Measurements from ENCODE around the gene GOLGB1. TPM values are rescaled to one million over a fixed set of nuclear protein-coding genes. Genes with fewer than 3 reads are reported as not detected.
A peak's percentile ranks its signal among the peaks of the same experiment; 100 is the strongest.
"Not testable (repeated sequence)": the region's sequence is repeated elsewhere in the genome, so short reads cannot be mapped to it uniquely, and the experiment has no call there.

Gene GOLGB1
- total RNA-seq: 10 to 100 TPM; 58.3 to 64.2 TPM
- long read RNA-seq, donor 1, full-length matches to known transcripts: 4 of 45 reads
- long read RNA-seq, donor 1, partial matches to known transcripts: 25 of 45 reads
- long read RNA-seq, donor 1, other reads (novel, unspliced or antisense): 16 of 45 reads
- long read RNA-seq, donor 2, full-length matches to known transcripts: 6 of 59 reads
- long read RNA-seq, donor 2, partial matches to known transcripts: 35 of 59 reads
- long read RNA-seq, donor 2, other reads (novel, unspliced or antisense): 18 of 59 reads

GRCh38 chr3:121749276-121750086 lies at the start of gene GOLGB1:
TSS of gene GOLGB1 (minus strand) at chr3:121749741. CDS start at chr3:121730971, 18,770 bp downstream.
- peak; percentile 98 for DNase-seq (ENCODE audit: low spot score)
- intact Hi-C loops (cut with DNase I): no loop called here

GRCh38 chr3:121796970-121797369 lies 47.4 kb upstream of the GOLGB1 start:
- no peak for DNase-seq (ENCODE audit: low spot score)
- intact Hi-C loops (cut with DNase I): no loop called here

- intact Hi-C loops (cut with DNase I): no loop called here
- no peak for DNase-seq (ENCODE audit: low spot score)
Measured at GRCh38 chr3:121794264-121794983, 44.9 kb upstream of the GOLGB1 start.

GRCh38 chr3:121793078-121793477 lies 43.5 kb upstream of the GOLGB1 start:
- DNase-seq (ENCODE audit: low spot score): no peak
- intact Hi-C loops (cut with DNase I): no loop called here

- intact Hi-C loops (cut with DNase I): no loop called here
- no peak for DNase-seq (ENCODE audit: low spot score)
Measured at GRCh38 chr3:121786485-121786884, 36.9 kb upstream of the GOLGB1 start.

GRCh38 chr3:121782784-121783183 lies 33.2 kb upstream of the GOLGB1 start:
- intact Hi-C loops (cut with DNase I); DNase-seq (ENCODE audit: low spot score): not testable (repeated sequence)

- intact Hi-C loops (cut with DNase I): no loop called here
- DNase-seq (ENCODE audit: low spot score): no peak
Measured at GRCh38 chr3:121781611-121782010, 32.1 kb upstream of the GOLGB1 start.

- DNase-seq (ENCODE audit: low spot score); intact Hi-C loops (cut with DNase I): not testable (repeated sequence)
Measured at GRCh38 chr3:121775095-121775494, 25.6 kb upstream of the GOLGB1 start.

GRCh38 chr3:121769246-121769645 lies 19.7 kb upstream of the GOLGB1 start:
- no peak for DNase-seq (ENCODE audit: low spot score)
- intact Hi-C loops (cut with DNase I): no loop called here

- intact Hi-C loops (cut with DNase I): no loop called here
- no peak for DNase-seq (ENCODE audit: low spot score)
Measured at GRCh38 chr3:121768452-121768851, 18.9 kb upstream of the GOLGB1 start.

GRCh38 chr3:121759541-121760202 lies 10.1 kb upstream of the GOLGB1 start:
- intact Hi-C loops (cut with DNase I): no loop called here
- no peak for DNase-seq (ENCODE audit: low spot score)

GRCh38 chr3:121758727-121759450 lies 9.3 kb upstream of the GOLGB1 start:
- intact Hi-C loops (cut with DNase I): no loop called here
- no peak for DNase-seq (ENCODE audit: low spot score)

- intact Hi-C loops (cut with DNase I): no loop called here
- DNase-seq (ENCODE audit: low spot score): no peak
Measured at GRCh38 chr3:121757812-121758545, 8.4 kb upstream of the GOLGB1 start.

GRCh38 chr3:121757087-121757811 lies 7.7 kb upstream of the GOLGB1 start:
- intact Hi-C loops (cut with DNase I): no loop called here

GRCh38 chr3:121752772-121753171 lies 3.2 kb upstream of the GOLGB1 start:
- intact Hi-C loops (cut with DNase I): no loop called here

More at GRCh38 chr3:121757087-121757811, 7.7 kb upstream of the GOLGB1 start:
- DNase-seq (ENCODE audit: low spot score): no peak

GRCh38 chr3:121752261-121752660 lies 2.7 kb upstream of the GOLGB1 start:
- no peak for DNase-seq (ENCODE audit: low spot score)
- intact Hi-C loops (cut with DNase I): no loop called here

More at GRCh38 chr3:121752772-121753171, 3.2 kb upstream of the GOLGB1 start:
- DNase-seq (ENCODE audit: low spot score): no peak

GRCh38 chr3:121750087-121750415 lies 510 bp upstream of the GOLGB1 start:
- no peak for DNase-seq (ENCODE audit: low spot score)
- intact Hi-C loops (cut with DNase I): no loop called here
